ENCODE results near the gene CHPF2. TPM values are rescaled to one million over a fixed set of nuclear protein-coding genes. Genes with fewer than 3 reads are reported as not detected.

The CHPF2 gene
- total RNA-seq, 2 donors from 2014 or later: 40.2 to 72.9 TPM

DNA sequence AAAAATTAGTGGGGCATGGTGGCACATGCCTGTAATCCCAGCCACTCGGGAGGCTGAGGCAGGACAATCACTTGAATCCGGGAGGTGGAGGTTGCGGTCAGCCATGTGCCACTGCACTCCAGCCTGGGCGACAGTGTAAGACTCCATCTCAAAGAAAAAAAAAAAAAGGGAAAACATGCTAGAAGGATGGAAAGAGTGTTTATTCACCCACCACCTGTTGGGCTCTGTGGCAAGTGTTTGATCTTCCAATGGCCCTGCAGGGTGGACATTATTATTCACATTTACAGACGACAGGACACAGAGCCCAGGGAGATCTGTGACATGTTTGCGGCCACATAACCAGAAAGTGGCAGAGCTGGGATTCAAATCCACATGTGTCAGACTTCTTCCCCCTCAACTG lies 49.4 kb downstream of the CHPF2 start:
- WGBS: 77% methylated on average over 6 of the region's 6 CpGs
- Histone ChIP-seq H3K27me3 (replicated peaks; ENCODE audit: insufficient read depth) (no peaks in the 10 kb centered on the region), H3K4me1 (replicated peaks) (no peaks in the 10 kb centered on the region), H3K36me3 (no peaks in the 10 kb centered on the region), H3K4me3 (no peak overlapping the region), H3K9me3 (no peaks in the 10 kb centered on the region), H3K27ac (no peak overlapping the region)
- intact Hi-C loops (cut with DNase I): no loop called here
- TF ChIP-seq POLR2A (IDR thresholded peaks at IDR 0.05) (no peak), CTCF (IDR thresholded peaks at IDR 0.05) (no peak), POLR2AphosphoS5 (IDR thresholded peaks at IDR 0.05) (no peak)
- DNase-seq (ENCODE audit: low spot score): no peak

GRCh38 chr7:151282111-151282510 lies 49.8 kb downstream of the CHPF2 start:
- no peak overlapping the region for H3K4me3 ChIP-seq
- no peaks in the 10 kb centered on the region for H3K4me1 ChIP-seq (replicated peaks)
- DNase-seq (ENCODE audit: low spot score): no peak
- no peaks in the 10 kb centered on the region for H3K36me3 ChIP-seq
- no peak overlapping the region for H3K27ac ChIP-seq
- intact Hi-C loops (cut with DNase I): no loop called here
- no peaks in the 10 kb centered on the region for H3K9me3 ChIP-seq
- TF ChIP-seq POLR2A (IDR thresholded peaks at IDR 0.05) (no peak), CTCF (IDR thresholded peaks at IDR 0.05) (no peak), POLR2AphosphoS5 (IDR thresholded peaks at IDR 0.05) (no peak)
- H3K27me3 ChIP-seq (replicated peaks; ENCODE audit: insufficient read depth): no peaks in the 10 kb centered on the region
- WGBS: 74% methylated on average over 8 of the region's 8 CpGs

DNA sequence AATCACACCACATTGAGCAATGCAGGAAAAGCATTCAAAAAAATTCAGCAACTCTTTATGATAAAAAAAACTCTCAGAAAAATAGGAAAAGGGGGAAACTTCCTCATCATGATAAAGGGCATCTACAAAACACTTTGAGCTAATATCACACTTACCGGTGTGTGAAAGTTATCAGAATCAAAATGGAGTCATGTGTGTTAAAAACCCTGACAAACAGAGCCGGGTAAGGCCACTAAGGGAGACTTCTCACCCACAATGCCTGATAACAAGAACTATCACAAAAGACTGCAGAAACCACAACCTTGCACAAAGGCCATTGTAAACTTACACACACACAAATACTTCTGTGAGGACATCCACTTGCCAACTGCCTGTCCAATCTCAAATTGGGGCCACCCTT lies 51.0 kb downstream of the CHPF2 start:
- Histone ChIP-seq H3K27me3 (replicated peaks; ENCODE audit: insufficient read depth) (no peaks in the 10 kb centered on the region), H3K9me3 (no peaks in the 10 kb centered on the region), H3K27ac (no peak overlapping the region), H3K4me3 (no peak overlapping the region), H3K4me1 (replicated peaks) (no peaks in the 10 kb centered on the region), H3K36me3 (no peaks in the 10 kb centered on the region)
- TF ChIP-seq CTCF (IDR thresholded peaks at IDR 0.05) (no peak), POLR2A (IDR thresholded peaks at IDR 0.05) (no peak), POLR2AphosphoS5 (IDR thresholded peaks at IDR 0.05) (no peak)
- WGBS: 91% methylated on average over 2 of the region's 2 CpGs
- DNase-seq (ENCODE audit: low spot score): no peak
- intact Hi-C loops (cut with DNase I): no loop called here

- Histone ChIP-seq H3K9me3 (no peaks in the 10 kb centered on the region), H3K4me1 (replicated peaks) (no peaks in the 10 kb centered on the region), H3K27ac (no peak overlapping the region), H3K4me3 (no peak overlapping the region), H3K36me3 (no peaks in the 10 kb centered on the region), H3K27me3 (replicated peaks; ENCODE audit: insufficient read depth) (no peaks in the 10 kb centered on the region)
- intact Hi-C loops (cut with DNase I): no loop called here
- TF ChIP-seq CTCF (IDR thresholded peaks at IDR 0.05): no peak
- 42% methylated on average over 2 of the region's 2 CpGs for WGBS
- no peak for DNase-seq (ENCODE audit: low spot score)
Measured at GRCh38 chr7:151286148-151286547, 53.9 kb downstream of the CHPF2 start.

MicroRNA genes within 50 kb of the gene (microRNA counts, 767-probe panel; counts per million panel counts)
- 0 to 431 counts per million in 2 donors for microRNA hsa-miR-671-3p
- microRNA hsa-miR-671-5p: 1,352 to 2,000 counts per million in 2 donors

Other genes with a start within 250 kb of the CHPF2 start
- gene NOS3, start 241.5 kb upstream of the CHPF2 start, total RNA-seq: 10 to 100 TPM in 1 of 2 donors, 1 to 10 TPM in 1; 6.1 to 10.4 TPM
- gene ATG9B, start 208.0 kb upstream of the CHPF2 start, total RNA-seq: 1 to 10 TPM in 1 of 2 donors, under 1 TPM in 1; 0.18 to 7.1 TPM
- gene ABCB8, start 204.0 kb upstream of the CHPF2 start, total RNA-seq: 10 to 100 TPM; 26.4 to 50.6 TPM
- 10 to 100 TPM in 1 of 2 donors, 1 to 10 TPM in 1; 1.7 to 11.0 TPM for gene ASIC3, start 184.0 kb upstream of the CHPF2 start, total RNA-seq
- 10 to 100 TPM; 13.1 to 18.5 TPM for gene CDK5, start 174.6 kb upstream of the CHPF2 start, total RNA-seq
- gene SLC4A2, start 172.9 kb upstream of the CHPF2 start, total RNA-seq: 100 to 1,000 TPM in 1 of 2 donors, 10 to 100 TPM in 1; 77.1 to 141 TPM
- 100 to 1,000 TPM; 107 to 122 TPM for gene FASTK, start 151.7 kb upstream of the CHPF2 start, total RNA-seq
- 10 to 100 TPM; 79.8 to 99.4 TPM for gene TMUB1, start 149.0 kb upstream of the CHPF2 start, total RNA-seq
- gene AGAP3, start 146.0 kb upstream of the CHPF2 start, total RNA-seq: 100 to 1,000 TPM in 1 of 2 donors, 10 to 100 TPM in 1; 80.3 to 112 TPM
- not detected for gene GBX1, start 64.8 kb upstream of the CHPF2 start, total RNA-seq
- not detected for gene ASB10, start 45.2 kb upstream of the CHPF2 start, total RNA-seq
- gene H2BK1, start 22.0 kb upstream of the CHPF2 start, total RNA-seq: 1 to 10 TPM in 1 of 2 donors, not detected in 1; 3.0 TPM
- gene ABCF2, start 5.3 kb upstream of the CHPF2 start, total RNA-seq: 10 to 100 TPM; 23.3 to 33.3 TPM
- 100 to 1,000 TPM in 1 of 2 donors, 10 to 100 TPM in 1; 35.6 to 108 TPM for gene SMARCD3, start 16.2 kb downstream of the CHPF2 start, total RNA-seq
- 10 to 100 TPM; 46.4 to 53.7 TPM for gene NUB1, start 109.3 kb downstream of the CHPF2 start, total RNA-seq
- 10 to 100 TPM in 1 of 2 donors, 1 to 10 TPM in 1; 3.6 to 12.8 TPM for gene WDR86, start 177.6 kb downstream of the CHPF2 start, total RNA-seq
- gene CRYGN, start 207.7 kb downstream of the CHPF2 start, total RNA-seq: not detected

All from prostate gland (tissue), 2 donors.